K562 (cell line): ENCODE data around the gene SVIL. TPM values are rescaled to one million over a fixed set of nuclear protein-coding genes. Genes with fewer than 3 reads are reported as not detected.

Experiments used
- ATAC-seq: fragments of 200-7000 bp; cut with Tn5 transposase; 3 replicates; pipeline ENCODE4 v1.9.1; 2020; ENCODE audit warnings: moderate library complexity
- BruUV-seq: library from RNA; stranded (reverse); fragments of 400-500 nt; replicated peaks from 2 replicates; lab custom pipeline; 2021; lab: Mats Ljungman, UMichigan
- CTCF ChIA-PET: fragments of 300-600 bp; formaldehyde crosslinking; extraction: SDS; loops from one replicate; lab custom pipeline; 2021; ENCODE audit warnings: low intra/inter-chr PET ratio; lab: Yijun Ruan, JAX
- POLR2A ChIA-PET: fragments of 300-600, 350-650 bp; sonication (Branson Sonifier 250); formaldehyde crosslinking; extraction: SDS; loops from one replicate; lab custom pipeline; 2021; ENCODE audit warnings: antibody characterized with exemption, inconsistent platforms; lab: Yijun Ruan, JAX
- DNase-seq, 4 experiments: peaks; one replicate each; pipeline versions ENCODE4 v3.0.0 to v3.0.0-alpha.2; 2011 to 2018; ENCODE audit warnings: low spot score in 3 of 4, mixed read lengths in 3 of 4; ENCODE audit errors: extremely low read depth in 1 of 4
- FAIRE-seq: peaks from 2 replicates; lab custom pipeline; 2011; peaks lifted over from hg19 to GRCh38; lab: Jason Lieb, UNC
- H2AFZ ChIP-seq: 2 replicates; pipeline ENCODE4 v1.6.0; 2011; ENCODE audit warnings: low read depth, low read length, control low read depth, inconsistent platforms
- H3K27ac ChIP-seq: fragments of 200-600 bp; 3 replicates; pipeline ENCODE4 v1.8.0; 2011; ENCODE audit warnings: low read depth, mild to moderate bottlenecking, control low read depth, inconsistent platforms, low read length, moderate library complexity, mixed read lengths; ENCODE audit errors: extremely low read depth
- H3K27me3 ChIP-seq, 2 experiments: fragments of 300-600 bp in 1 of 2; 2 replicates in 1 of 2; 3 replicates in 1 of 2; pipeline versions ENCODE4 v1.6.0 to v1.8.0; 2011; ENCODE audit warnings: inconsistent platforms in 2 of 2, low read length in 2 of 2, mild to moderate bottlenecking in 1 of 2, mixed read lengths in 1 of 2, moderate library complexity in 1 of 2; ENCODE audit not compliant: control insufficient read depth in 2 of 2, insufficient read depth in 2 of 2
- H3K36me3 ChIP-seq: fragments of 300-600 bp; 3 replicates; pipeline ENCODE4 v1.8.0; 2011; ENCODE audit warnings: mild to moderate bottlenecking, low read length, inconsistent platforms; ENCODE audit not compliant: control insufficient read depth, insufficient read depth
- H3K4me1 ChIP-seq, 2 experiments: fragments of 200-600 bp in 1 of 2; replicated peaks in 1 of 2; 2 replicates in 1 of 2; 3 replicates in 1 of 2; pipeline versions ENCODE4 v1.5.1 to v1.8.0; 2011; ENCODE audit warnings: inconsistent platforms in 2 of 2, low read length in 2 of 2, mild to moderate bottlenecking in 1 of 2, mixed read lengths in 1 of 2, moderate library complexity in 1 of 2; ENCODE audit not compliant: control insufficient read depth in 2 of 2, insufficient read depth in 2 of 2
- H3K4me2 ChIP-seq: 2 replicates; pipeline ENCODE4 v1.6.1; 2011; ENCODE audit warnings: low read length, control low read depth, inconsistent platforms, mixed read lengths; ENCODE audit not compliant: insufficient read depth
- H3K4me3 ChIP-seq: fragments of 200-600 bp; sonication (generic), shearing (Covaris generic); 2 replicates; pipeline ENCODE4 v1.5.1; 2016; ENCODE audit warnings: control low read depth, inconsistent platforms
- H3K79me2 ChIP-seq: fragments of 200-600 bp; 3 replicates; pipeline ENCODE4 v1.8.0; 2011; ENCODE audit warnings: low read length, inconsistent platforms; ENCODE audit not compliant: control insufficient read depth, insufficient read depth
- H3K9ac ChIP-seq, 2 experiments: 2 replicates each; pipeline versions ENCODE4 v1.6.0 to v1.6.1; 2011; ENCODE audit warnings: low read depth in 2 of 2, low read length in 2 of 2, control low read depth in 1 of 2, inconsistent platforms in 1 of 2, mild to moderate bottlenecking in 1 of 2, mixed read lengths in 1 of 2; ENCODE audit not compliant: insufficient read depth in 1 of 2
- H3K9me1 ChIP-seq: one replicate; pipeline ENCODE4 v1.6.0; 2011; ENCODE audit warnings: inconsistent platforms, mild to moderate bottlenecking, low read length, moderate library complexity; ENCODE audit not compliant: control insufficient read depth, insufficient read depth
- H3K9me3 ChIP-seq: replicated peaks from 2 replicates; pipeline ENCODE4 v1.5.1; 2011; ENCODE audit warnings: low read depth, low read length, inconsistent platforms; ENCODE audit not compliant: control insufficient read depth, insufficient read depth
- H4K20me1 ChIP-seq: replicated peaks from 2 replicates; pipeline ENCODE4 v1.6.1; 2011; ENCODE audit warnings: low read length, inconsistent platforms, mixed read lengths; ENCODE audit not compliant: control insufficient read depth, insufficient read depth
- AFF4 ChIP-seq: sonication (generic); formaldehyde crosslinking; IDR thresholded peaks from 2 replicates; pipeline ENCODE4 v1.8.0; 2023; ENCODE audit warnings: mild to moderate bottlenecking, missing genetic modification reagents
- ARID1B ChIP-seq: fragments of 450-650 bp; IDR thresholded peaks from 2 replicates; pipeline ENCODE4 v1.6.1; 2016; ENCODE audit warnings: antibody characterized with exemption, mild to moderate bottlenecking, inconsistent platforms
- DDX20 ChIP-seq: fragments of 450-650 bp; IDR thresholded peaks from 2 replicates; pipeline ENCODE4 v1.6.1; 2016; ENCODE audit warnings: missing genetic modification characterization, low read depth, mild to moderate bottlenecking, missing compliant biosample characterization, moderate library complexity
- DLX4 ChIP-seq: fragments of 250-450 bp; sonication (Bioruptor Pico); IDR thresholded peaks from 2 replicates; pipeline ENCODE4 v1.6.1; 2021; ENCODE audit warnings: mild to moderate bottlenecking
- EGR1 ChIP-seq: fragments of 450-650 bp; conservative IDR thresholded peaks from 2 replicates; pipeline ENCODE4 v1.6.1; 2017; ENCODE audit warnings: mild to moderate bottlenecking
- GATAD2B ChIP-seq: fragments of 450-650 bp; IDR thresholded peaks from 2 replicates; pipeline ENCODE4 v1.6.1; 2017; ENCODE audit warnings: mild to moderate bottlenecking, borderline replicate concordance
- GTF2E2 ChIP-seq: fragments of 200-800 bp; sonication (Bioruptor generic); IDR thresholded peaks from 2 replicates; pipeline ENCODE4 v1.6.1; 2016; ENCODE audit warnings: missing genetic modification characterization, missing compliant biosample characterization
- HMGN3 ChIP-seq: IDR thresholded peaks from 2 replicates; pipeline ENCODE4 v1.6.1; 2011; ENCODE audit warnings: borderline replicate concordance, low read depth, mild to moderate bottlenecking, mixed read lengths, low read length; ENCODE audit not compliant: insufficient read length; ENCODE audit errors: extremely low read depth
- NCOA2 ChIP-seq, 2 experiments: fragments of 450-650 bp; IDR thresholded peaks; 2 replicates each; pipeline ENCODE4 v1.6.1; 2018; ENCODE audit warnings: mild to moderate bottlenecking in 2 of 2, moderate library complexity in 1 of 2; ENCODE audit not compliant: partially characterized antibody in 2 of 2
- NONO ChIP-seq, 2 experiments: fragments of 200-400 bp in 1 of 2; fragments of 450-650 bp in 1 of 2; formaldehyde crosslinking in 1 of 2; IDR thresholded peaks; 2 replicates each; pipeline ENCODE4 v1.6.1; 2017; ENCODE audit warnings: low read depth in 2 of 2, mild to moderate bottlenecking in 2 of 2, moderate library complexity in 2 of 2, low read length in 1 of 2
- POLR3G ChIP-seq: IDR thresholded peaks from 2 replicates; pipeline ENCODE4 v1.6.1; 2011; ENCODE audit not compliant: insufficient read length, insufficient replicate concordance; ENCODE audit errors: extremely low read depth
- PTBP1 ChIP-seq: fragments of 200-400 bp; formaldehyde crosslinking; IDR thresholded peaks from 2 replicates; pipeline ENCODE4 v1.6.1; 2017; ENCODE audit warnings: low read depth, low read length
- ZNF785 ChIP-seq: fragments of 250-450 bp; sonication (Bioruptor Pico); IDR thresholded peaks from 2 replicates; pipeline ENCODE4 v1.4.0; 2020; ENCODE audit warnings: mild to moderate bottlenecking
- WGBS: fragments of 100-300 bp; shearing (Covaris generic); methylation state at CpG from one replicate; pipeline ENCODE4 v1.1.6; 2016; ENCODE audit warnings: low coverage, mixed read lengths; ENCODE audit not compliant: insufficient coverage; ENCODE audit errors: missing lambda C conversion rate; 5-methylcytosine and 5-hydroxymethylcytosine counted together
- in situ Hi-C: fragments of 300-500 bp; cut with MboI; formaldehyde crosslinking; loops from 4 replicates; pipeline ENCODE4 v1.15.0; 2018; ENCODE audit warnings: inconsistent platforms, mixed read lengths
- intact Hi-C: fragments of 100-400 bp; cut with micrococcal nuclease; formaldehyde crosslinking; loops from 2 replicates; pipeline ENCODE4 v1.14.2; 2022
- polyA plus RNA-seq, 8 experiments: library from polyadenylated mRNA; depleted of rRNA in 4 of 8; stranded (reverse) in 5 of 8; unstranded in 3 of 8; fragments of >200 nt; fragmentation: Nextera tagmentation in 2 of 8; fragmentation: Illumina TruSeq in 1 of 8; extraction: Ambion mirVana in 2 of 8; extraction: Trizol in 1 of 8; gene quantifications; 2 replicates each; pipeline versions ENCODE4 v1.2.1 to v1.2.3, GENCODE V29; 2011 to 2014; ENCODE audit warnings: inconsistent platforms in 1 of 8, missing spikeins in 1 of 8
- total RNA-seq, 7 experiments: library from RNA; depleted of rRNA in 6 of 7; stranded (reverse); fragments of >200 nt in 6 of 7; fragmentation: Illumina TruSeq in 2 of 7; extraction: Trizol in 2 of 7; gene quantifications; 2 replicates each; pipeline versions ENCODE4 v1.2.1 to v1.2.3, GENCODE V29; 2011 to 2021; ENCODE audit warnings: low replicate concordance in 1 of 7
- TF ChIP-seq, protein P1 (sequence below), 2 experiments: fragments of 450-650 bp; IDR thresholded peaks; 2 replicates each; pipeline ENCODE4 v1.6.1; 2016
- TF ChIP-seq, protein P2 (sequence below): IDR thresholded peaks from 2 replicates; pipeline ENCODE4 v1.6.1; 2011; ENCODE audit warnings: borderline replicate concordance, low read depth, mild to moderate bottlenecking, moderate library complexity, low read length; ENCODE audit not compliant: insufficient read depth, poor library complexity, severe bottlenecking

The SVIL gene
- total and polyA plus RNA-seq, 9 of the 15 experiments (the other 6 are each of a cell fraction or from before 2014, with no cell fraction given): under 0.01 to 0.18 (median 0.05) TPM; not detected in 3

DNA sequence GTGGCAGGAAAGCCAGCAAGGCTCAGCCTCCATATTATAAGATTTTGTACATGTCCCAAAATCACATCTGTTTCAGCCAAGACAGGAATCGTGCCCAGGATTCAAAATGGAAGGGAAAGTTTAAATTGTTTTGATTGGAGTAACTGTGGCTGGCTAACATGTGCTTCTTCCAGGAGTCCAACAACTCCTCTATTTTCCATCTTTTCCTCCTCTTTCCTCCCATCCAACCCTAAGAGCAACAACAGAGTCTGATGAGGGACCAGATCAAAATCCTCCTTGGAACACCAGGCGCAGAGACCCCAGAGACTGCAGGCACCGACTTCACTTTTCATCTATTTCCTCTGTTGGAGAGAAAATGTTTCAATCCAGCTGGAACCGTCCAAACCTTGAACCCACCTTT, 36.0 kb upstream of the SVIL start:
- 0% methylated on average over 4 of the region's 4 CpGs for WGBS
- H3K36me3 ChIP-seq: no peaks in the 10 kb centered on the region
- ATAC-seq: no peak
- H3K27me3 ChIP-seq: no peaks in the 10 kb centered on the region
- no peak overlapping the region for H2AFZ ChIP-seq
- H3K27ac ChIP-seq: no peak overlapping the region
- no TSS peak for BruUV-seq
- POLR2A ChIA-PET: interaction anchor here (0.7 kb wide), 2 partner anchors 16 to 281 kb away, joined by 3 read pairs; no protein-coding TSS in a partner anchor
- FAIRE-seq: no peak
- no peak overlapping the region for H3K4me3 ChIP-seq
- no peak overlapping the region for H3K9ac ChIP-seq
- no peaks in the 10 kb centered on the region for H4K20me1 ChIP-seq
- no peak overlapping the region for H3K4me2 ChIP-seq
- no peaks in the 10 kb centered on the region for H3K9me3 ChIP-seq
- H3K4me1 ChIP-seq: no peaks in the 10 kb centered on the region
- CTCF ChIA-PET: no interaction called here
- no peaks in the 10 kb centered on the region for H3K9me1 ChIP-seq
- intact Hi-C loops (no loop called here), in situ Hi-C loops (no loop called here)
- DNase-seq: no peak
- no peaks in the 10 kb centered on the region for H3K79me2 ChIP-seq
- TF ChIP-seq, protein P1, sequence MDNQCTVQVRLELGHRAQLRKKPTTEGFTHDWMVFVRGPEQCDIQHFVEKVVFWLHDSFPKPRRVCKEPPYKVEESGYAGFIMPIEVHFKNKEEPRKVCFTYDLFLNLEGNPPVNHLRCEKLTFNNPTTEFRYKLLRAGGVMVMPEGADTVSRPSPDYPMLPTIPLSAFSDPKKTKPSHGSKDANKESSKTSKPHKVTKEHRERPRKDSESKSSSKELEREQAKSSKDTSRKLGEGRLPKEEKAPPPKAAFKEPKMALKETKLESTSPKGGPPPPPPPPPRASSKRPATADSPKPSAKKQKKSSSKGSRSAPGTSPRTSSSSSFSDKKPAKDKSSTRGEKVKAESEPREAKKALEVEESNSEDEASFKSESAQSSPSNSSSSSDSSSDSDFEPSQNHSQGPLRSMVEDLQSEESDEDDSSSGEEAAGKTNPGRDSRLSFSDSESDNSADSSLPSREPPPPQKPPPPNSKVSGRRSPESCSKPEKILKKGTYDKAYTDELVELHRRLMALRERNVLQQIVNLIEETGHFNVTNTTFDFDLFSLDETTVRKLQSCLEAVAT (IDR thresholded peaks at IDR 0.05): no peak
- TF ChIP-seq GATAD2B (no peak), GTF2E2 (tag) (no peak), NCOA2 (IDR thresholded peaks at IDR 0.05; ENCODE audit: partially characterized antibody in 2 of 2) (no peak), DLX4 (no peak), AFF4 (CRISPR knock-in tag) (no peak), PTBP1 (no peak), ARID1B (no peak), DDX20 (tag) (no peak), HMGN3 (no peak), NONO (IDR thresholded peaks at IDR 0.05; ENCODE audit: low read depth in 2 of 2, low read length in 1 of 2) (no peak), POLR3G (no peak), EGR1 (no peak), ZNF785 (CRISPR knock-in tag) (no peak)
- TF ChIP-seq, protein P2, sequence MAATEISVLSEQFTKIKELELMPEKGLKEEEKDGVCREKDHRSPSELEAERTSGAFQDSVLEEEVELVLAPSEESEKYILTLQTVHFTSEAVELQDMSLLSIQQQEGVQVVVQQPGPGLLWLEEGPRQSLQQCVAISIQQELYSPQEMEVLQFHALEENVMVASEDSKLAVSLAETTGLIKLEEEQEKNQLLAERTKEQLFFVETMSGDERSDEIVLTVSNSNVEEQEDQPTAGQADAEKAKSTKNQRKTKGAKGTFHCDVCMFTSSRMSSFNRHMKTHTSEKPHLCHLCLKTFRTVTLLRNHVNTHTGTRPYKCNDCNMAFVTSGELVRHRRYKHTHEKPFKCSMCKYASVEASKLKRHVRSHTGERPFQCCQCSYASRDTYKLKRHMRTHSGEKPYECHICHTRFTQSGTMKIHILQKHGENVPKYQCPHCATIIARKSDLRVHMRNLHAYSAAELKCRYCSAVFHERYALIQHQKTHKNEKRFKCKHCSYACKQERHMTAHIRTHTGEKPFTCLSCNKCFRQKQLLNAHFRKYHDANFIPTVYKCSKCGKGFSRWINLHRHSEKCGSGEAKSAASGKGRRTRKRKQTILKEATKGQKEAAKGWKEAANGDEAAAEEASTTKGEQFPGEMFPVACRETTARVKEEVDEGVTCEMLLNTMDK: no peak
